HS-5 (cell line): ENCODE data around the gene CMTM4.
"Not testable (repeated sequence)": the region's sequence is repeated elsewhere in the genome, so short reads cannot be mapped to it uniquely, and the experiment has no call there.

ENCODE experiments used
- DNase-seq: peaks from one replicate; pipeline ENCODE4 v3.0.0-alpha.2; 2012; ENCODE audit warnings: low read depth

The CMTM4 gene

DNA sequence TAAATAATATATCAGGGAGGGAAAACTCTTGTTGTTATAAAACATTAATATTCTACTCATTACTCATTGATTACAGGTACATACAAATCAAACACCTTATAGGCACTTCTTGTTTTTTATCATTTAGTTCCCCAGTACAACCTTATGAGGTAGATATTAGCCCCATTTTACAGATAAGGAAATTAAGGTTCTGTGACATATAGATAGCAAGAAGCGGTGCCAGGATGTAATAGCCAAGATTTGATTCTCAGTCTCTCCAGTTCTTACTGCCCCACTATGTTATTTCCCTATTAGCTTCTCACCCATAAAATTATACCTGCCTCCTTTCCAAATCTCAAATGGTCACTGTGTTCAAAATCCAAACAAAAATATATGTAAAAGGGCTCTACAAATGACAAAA lies 55.2 kb downstream of the CMTM4 start:
- no peak for DNase-seq

DNA sequence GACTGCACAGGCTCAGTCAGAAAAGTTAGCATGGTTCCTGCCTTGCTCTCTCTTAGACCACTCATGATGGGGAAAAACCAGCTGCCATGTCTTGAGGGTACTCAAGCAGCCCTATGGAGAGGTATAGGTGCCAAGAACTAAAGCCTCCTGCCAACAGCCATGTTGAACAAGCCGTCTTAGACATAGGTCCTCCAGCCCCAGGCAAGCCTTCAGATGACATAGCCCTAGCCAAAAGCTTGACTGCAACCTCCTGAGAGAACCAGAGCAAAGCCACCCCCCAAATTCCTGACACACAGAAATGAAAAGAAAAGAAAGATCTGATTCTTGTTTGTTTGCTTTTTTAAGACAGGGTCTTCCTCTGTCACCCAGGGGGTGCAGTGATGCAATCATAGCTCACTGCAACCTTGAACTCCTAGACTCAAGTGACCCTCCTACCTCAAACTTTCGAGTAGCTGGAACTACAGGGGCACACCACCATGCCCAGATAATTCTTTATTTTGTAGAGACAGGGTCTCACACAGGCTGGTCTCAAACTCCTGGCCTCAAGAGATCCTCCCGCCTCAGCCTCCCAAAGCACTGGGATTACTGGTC lies 55.7 kb downstream of the CMTM4 start:
- DNase-seq = no peak

DNA sequence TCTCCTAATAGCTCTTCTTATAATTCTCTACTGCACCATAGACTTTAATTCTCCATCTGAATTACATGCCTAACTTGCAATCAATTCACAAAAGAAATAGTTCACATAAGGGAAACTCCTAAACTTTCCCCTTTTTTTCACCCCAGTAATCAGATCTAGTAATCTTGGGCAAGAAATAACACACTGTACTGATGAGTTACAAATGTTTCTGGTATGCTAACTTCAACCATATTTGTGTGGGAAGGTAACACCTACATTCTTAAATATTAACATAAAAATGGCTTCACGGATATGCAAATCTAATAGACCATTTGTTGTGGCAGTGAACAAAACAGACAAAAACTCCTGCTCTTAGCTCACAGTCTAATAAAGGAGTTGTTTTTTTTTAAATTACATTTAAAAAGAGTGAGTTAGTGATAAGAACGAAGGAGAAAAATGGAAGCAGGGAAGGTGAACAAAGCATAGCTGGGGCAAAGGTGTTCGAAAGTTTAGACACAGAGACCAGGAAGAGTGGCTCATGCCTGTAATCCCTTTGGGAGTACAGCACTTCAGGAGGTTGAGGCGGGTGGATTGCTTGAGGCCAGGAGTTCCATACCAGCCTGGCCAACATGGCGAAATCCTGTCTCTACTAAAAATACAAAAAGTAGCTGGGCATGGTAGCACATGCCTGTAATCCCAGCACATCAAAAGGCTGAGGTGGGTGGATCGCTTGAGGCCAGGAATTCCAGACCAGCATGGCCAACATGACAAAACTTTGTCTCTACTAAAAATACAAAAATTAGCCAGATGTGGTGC lies 57.3 kb downstream of the CMTM4 start:
- DNase-seq = no peak

DNA sequence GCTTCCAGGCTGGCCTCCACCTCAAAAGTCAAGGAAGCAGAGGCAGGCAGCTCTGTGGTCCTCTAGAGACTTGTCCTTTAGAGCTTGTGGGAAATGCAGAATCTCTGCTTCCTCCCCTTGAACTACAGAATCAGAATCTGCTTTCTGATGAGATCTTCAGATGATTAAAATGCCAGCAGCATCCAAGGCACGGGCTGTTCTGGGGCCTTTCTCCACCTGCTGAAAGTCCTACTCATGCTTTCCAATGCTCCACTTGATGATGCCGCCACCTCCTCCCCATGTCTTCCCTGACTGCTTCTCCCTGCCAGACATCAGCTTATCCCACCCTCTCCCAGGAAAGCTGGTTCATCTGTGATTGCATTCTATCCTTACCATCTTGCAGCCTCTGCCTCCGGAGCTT lies 58.7 kb downstream of the CMTM4 start:
- DNase-seq = no peak

DNA sequence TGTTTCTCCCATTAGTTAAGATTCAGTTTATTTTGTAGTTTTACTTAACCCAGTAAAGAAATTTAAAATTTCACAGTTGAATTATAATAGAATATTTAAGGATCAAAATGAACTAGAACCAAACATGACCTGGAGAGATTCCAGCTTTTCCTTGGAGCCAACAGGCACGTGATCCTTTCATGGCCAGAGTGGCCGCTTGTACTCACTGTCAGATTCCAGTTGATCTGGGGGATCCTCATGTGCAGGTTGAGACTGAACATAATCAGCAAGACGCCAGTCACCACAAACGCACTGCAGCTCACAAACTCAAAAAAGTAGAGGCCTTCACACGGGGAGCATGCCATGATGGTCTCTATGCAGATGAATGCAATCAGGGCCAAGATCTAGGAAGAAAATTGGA lies 60.3 kb downstream of the CMTM4 start:
- no peak for DNase-seq

DNA sequence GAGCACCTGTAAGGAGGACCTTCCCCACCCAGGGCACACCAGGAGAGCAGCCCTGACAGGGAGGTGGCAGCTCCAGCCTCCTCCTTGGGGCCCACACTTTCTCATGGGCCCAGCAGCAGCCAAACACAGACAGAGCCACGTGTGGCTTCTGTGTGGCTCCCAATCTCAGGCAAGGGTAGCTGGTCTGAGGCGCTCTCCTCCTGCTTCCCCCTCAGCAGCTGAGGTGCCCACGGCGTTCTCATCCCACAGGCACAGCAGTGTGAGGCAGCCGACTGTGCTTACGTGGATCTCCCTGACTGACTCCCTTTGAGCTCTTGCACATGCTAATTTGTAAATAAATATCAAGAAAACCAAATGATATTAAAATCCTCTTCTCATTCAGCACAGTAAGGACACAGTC lies 61.1 kb downstream of the CMTM4 start:
- no peak for DNase-seq

DNA sequence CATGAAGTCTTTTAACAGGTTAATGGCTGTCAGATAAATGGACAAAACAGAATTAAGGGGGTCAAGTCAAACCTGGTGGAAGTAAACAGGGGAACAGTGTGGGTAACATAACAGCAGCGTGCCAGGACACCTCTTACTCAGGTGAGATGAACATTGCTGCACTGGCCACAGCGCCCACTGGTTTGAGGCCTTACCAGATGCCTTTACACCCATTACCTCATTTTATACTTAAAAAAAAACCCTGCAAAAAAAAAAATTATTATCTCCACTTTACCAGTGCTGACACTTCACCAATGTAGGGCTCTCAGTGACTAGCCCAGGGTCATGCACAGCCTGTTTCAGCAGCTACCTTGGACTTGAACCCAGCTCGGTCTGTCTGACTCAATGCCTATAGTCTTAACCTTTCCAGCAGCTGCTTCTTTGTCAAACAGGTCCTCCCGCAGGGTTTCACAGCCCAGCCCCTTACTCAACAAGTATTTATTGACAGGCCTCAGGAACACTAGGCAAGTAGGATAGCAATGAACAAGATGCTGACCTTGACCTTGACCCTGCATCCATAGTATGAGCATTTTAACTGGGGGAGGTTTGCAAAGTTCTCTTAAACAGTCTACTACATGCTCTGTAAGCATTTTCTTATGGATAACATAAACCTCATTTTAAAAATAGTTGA lies 61.9 kb downstream of the CMTM4 start:
- DNase-seq = no peak

DNA sequence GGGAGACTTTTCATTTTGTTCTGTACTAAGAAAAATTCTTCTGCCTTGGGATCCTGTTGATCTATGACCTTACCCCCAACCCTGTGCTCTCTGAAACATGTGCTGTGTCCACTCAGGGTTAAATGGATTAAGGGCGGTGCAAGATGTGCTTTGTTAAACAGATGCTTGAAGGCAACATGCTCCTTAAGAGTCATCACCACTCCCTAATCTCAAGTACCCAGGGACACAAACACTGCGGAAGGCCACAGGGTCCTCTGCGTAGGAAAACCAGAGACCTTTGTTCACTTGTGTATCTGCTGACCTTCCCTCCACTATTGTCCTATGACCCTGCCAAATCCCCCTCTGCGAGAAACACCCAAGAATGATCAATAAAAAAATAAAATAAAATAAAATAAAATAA lies 65.0 kb downstream of the CMTM4 start:
- DNase-seq = not testable (repeated sequence)

DNA sequence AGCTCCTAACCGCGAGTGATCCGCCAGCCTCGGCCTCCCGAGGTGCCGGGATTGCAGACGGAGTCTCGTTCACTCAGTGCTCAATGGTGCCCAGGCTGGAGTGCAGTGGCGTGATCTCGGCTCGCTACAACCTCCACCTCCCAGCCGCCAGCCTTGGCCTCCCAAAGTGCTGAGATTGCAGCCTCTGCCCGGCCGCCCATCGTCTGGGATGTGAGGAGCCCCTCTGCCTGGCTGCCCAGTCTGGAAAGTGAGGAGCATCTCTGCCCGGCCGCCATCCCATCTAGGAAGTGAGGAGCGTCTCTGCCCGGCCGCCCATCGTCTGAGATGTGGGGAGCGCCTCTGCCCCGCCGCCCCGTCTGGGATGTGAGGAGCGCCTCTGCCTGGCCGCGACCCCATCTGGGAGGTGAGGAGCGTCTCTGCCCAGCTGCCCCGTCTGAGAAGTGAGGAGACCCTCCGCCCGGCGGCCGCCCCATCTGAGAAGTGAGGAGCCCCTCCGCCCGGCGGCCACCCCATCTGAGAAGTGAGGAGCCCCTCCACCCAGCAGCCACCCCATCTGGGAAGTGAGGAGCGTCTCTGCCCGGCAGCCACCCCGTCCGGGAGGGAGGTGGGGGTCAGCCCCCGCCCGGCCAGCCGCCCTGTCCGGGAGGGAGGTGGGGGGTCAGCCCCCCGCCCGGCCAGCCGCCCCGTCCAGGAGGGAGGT lies 65.8 kb downstream of the CMTM4 start:
- DNase-seq = not testable (repeated sequence)

DNA sequence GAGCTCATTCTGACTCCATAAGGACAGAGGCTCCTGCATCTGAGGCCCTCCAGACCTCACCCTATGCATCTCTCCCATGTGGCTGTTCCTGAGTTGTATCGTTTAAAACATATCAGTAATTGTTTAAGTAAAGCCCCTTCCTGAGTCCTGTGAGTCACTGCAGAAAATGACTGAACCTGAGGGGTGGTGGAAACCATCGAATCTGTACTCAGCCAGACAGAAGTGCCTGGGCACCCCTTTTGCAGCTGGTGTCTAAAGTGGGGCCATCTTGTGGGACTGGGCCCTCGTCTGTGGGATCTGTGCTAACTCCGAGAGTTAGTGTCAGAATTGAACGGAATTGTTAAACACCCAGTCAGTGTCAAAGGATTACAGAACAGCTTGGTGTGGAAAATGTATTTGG lies 66.7 kb downstream of the CMTM4 start:
- DNase-seq = no peak

DNA sequence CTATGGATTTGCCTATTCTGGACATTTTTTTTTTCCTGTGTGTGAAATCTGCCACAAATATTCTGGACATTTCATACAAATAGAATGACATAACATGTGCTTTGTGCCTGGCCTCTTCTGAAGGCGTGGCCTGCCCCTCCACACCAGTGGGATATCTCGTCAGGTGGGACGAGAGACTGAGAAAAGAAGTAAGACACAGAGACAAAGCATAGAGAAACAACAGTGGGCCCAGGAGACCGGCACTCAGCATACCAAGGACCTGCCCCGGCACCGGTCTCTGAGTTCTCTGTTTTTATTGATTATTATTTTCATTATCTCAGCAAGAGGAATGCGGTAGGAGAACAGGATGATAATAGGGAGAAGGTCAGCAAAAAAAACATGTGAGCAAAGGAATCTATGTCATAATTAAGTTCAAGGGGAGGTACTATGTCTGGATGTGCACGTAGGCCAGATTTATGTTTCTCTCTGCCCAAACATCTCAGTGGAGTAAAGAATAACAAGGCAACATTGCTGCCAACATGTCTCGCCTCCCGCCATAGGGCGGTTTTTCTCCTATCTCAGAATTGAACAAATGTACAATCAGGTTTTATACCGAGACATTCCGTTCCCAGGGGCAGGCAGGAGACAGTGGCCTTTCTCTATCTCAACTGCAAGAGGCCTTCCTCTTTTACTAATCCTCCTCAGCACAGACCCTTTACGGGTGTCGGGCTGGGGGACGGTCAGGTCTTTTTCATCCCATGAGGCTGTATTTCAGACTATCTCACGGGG lies 68.7 kb downstream of the CMTM4 start:
- not testable (repeated sequence) for DNase-seq

DNA sequence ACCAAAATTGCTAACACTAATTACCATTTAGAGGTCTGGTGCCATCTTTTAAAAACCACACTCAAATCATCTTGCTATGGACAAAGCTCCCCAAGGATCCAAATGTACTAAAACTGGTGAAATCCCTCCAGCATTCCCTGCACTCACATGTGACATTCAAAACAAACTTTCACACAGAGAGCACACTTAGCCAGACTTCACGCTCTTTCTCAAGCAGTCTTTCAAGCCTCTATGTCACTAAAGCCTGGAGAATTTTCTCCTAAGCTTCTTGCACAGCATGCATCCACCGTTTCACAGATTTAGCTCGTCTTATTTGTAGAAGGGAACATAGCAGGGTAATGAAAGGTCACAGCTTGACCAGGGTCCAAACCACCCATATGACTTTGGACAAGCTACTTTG lies 72.8 kb downstream of the CMTM4 start:
- no peak for DNase-seq

DNA sequence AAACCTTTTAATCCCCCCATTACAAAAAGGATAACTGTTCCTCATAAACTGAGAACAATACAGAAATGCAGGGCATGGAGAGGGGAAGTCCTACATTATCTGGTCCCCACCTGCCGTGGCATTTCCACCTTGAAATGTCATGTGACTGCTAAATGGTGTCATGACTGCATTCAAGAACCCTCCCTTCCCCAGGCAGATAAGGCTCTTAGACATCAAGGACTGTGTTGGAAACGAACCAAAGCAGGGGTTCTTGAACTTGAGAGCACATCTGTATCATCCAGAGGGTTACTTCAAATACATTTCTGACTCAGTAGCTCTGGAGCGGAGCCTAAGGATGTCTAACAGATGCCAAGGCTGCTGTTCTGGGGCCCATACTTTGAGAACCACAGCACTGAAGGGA lies 73.7 kb downstream of the CMTM4 start:
- DNase-seq = no peak

DNA sequence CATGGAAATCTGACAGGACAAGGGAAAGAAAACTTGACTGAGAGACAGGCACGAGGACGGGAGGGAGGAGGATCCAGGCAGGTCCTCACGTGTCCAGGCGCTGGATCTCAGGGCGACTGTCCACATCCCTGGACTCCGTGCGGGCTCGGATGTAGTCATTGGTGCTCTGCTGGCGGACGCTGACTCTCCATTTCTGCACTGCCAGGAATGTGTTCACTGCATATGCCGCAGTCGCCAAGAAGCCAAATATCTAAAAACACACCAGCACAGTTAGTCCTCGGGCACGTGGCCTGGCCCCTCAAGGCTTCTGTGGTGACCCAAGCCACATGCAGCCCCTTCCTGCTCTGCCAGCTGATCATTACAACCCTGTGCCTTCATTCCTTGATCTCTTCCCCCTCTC lies 74.6 kb downstream of the CMTM4 start:
- DNase-seq = no peak

DNA sequence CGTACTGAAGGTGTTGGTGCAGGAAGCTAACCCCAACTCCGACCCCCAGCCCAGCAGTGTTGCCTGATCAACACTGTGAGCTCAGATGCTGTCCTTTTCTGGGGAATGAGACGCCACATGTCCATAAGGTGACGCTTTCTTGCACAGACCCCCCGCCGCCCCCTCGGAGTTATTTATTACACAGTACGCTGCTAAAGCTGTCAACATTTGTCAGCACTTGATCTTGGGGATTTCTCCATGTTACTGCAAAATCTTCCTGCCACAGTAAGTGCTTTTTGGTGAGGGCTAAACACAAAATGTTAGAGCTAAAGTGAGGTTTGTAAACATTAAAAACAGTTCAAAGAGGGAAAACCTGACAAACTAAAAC lies 76.1 kb downstream of the CMTM4 start:
- DNase-seq = no peak

DNA sequence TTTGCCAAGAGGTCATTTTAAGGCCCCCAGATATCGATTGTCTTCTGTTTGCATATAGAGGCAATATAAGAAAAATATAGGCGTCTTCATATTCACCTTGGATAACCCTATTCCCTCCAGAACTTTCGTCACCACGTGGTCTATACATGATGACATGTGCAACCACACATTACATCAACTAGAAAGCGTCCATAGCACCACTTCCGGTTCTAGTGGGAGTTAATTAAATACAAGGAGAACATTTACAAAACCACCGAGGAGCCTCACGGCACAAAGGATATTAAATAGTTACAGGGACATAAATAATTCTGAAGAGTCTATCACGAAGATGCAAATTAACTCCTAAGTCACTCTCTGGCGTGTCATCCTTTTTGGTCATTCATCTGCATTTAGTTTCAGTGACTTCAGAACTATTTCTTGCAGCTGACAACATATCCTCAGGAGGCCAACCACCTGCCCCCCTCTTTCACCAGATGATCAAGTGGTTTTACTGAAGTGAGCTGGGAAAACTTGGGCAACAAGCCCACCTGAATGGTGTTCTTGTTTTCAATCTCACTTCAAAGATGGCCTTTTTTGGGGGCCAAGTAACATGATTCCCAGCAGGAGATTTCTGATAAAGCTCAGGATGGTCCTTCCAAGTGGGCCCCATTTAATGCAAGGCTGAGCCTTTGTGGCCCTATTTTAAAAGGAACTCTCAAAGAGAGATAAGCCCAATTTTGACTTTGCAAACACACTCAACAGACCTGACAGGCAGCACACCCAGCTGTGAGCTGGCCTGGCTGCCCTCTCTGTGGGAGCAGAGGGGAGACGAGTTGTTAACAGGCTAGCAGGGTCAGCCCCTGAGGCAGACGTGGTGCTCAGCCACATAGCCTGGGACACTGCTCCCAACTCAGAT lies 76.8 kb downstream of the CMTM4 start:
- no peak for DNase-seq

DNA sequence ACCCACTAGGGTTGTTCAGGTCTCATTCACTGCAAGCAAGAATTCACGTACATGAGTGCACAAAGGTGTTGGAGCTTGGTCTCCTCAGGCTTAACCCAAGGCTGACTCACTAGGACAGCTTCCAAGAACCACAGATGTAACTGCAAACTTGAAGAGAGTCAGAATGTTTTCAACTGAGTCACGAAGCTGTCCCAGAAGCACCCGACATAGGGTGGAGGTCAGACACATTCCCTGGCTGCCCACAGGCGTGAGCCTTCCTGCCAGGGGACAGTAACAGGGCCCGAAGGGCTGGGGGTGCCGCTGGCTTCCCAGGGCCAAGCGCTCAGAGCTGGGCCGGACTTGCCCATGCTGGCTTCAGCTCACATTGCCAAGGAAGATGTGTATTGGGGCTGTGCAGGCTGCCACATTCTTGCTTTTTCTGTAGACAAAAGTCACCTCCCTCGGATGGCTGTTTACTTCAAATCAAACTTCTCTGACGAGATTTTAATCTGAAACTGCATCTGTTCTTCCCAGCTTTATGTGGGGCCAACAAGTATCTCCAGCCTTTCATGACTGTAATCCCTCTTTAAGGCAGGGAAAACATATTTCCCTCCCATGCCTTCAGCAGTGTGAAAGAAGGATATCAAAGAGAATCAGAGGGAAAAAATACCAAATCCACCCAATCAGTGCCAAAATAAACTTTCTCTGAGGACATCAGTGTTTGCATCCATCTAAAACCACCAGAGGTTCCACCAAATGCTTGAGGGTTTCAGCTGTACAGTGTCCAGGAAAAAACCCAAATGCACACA lies 77.8 kb downstream of the CMTM4 start:
- peak; percentile 93 for DNase-seq

DNA sequence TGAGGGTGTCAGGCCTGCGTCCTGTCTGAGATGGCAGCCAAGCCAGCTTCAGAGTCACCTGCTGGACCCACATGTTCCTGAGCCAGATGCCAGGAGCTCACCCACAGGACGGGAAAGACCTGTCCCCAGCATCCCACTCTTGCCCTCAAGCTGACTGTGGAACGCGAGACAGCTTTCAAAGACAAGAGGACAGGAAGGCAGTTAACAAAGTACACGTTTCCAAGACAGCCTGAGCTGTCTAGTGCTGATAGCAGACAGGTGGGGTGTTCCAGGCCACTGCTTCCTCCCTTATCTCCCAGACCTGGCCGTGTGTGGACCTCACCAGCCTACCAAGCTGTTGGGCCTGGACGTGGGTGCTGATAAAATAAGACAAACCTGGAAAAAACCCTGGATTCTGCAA lies 78.8 kb downstream of the CMTM4 start:
- DNase-seq = no peak

DNA sequence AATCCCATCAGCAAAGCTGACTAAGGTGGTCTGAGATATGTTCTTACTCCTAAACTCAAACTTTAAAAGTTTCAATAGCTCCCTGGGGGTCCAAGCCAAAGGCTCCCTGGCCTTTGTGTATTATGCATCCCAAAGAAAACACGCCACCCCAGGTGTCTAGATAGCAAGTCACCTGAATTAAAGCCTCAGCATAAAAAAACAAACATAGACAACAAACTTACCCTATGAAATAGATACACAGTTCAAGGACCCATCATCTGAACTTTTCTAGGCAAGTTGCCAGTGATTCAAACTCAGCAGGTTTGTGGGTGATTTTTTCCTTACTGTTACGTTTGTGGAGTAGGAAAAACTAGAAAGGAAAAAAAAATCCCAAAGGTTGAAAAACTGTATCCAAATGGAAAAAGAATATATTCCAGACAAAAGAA lies 79.5 kb downstream of the CMTM4 start:
- no peak for DNase-seq

DNA sequence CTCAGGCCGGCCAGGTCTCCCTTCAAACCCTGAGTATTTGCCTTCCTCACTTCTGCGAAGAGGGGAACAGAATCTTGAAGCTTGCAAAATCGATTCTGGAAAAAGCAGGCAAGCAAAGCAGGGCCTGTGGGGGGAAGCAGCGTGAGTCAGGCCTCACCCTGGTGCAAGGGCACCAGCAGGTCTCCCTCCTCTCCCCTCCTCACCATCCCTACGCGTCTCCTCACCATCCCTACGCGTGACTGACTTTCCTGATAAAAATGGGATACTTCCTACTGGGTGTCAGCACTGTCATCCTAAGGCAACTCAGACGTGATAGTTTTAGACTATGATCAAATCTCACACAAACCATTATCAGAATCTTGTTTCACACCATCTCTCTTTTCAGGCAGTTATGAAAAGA lies 80.0 kb downstream of the CMTM4 start:
- DNase-seq = no peak
